Stimulated activated CD4-positive, alpha-beta T cell treated with anti-CD3 and anti-CD28 coated beads, Interleukin-4, amount 100 ng/mL, for 24 hours (primary cell): ENCODE results near the gene STOML2.

Experiments
- DNase-seq: peaks from one replicate; pipeline ENCODE4 v3.0.0-alpha.2; 2020

The STOML2 gene

GRCh38 chr9:35071814-35072460, 31.0 kb downstream of the STOML2 start:
- peak; percentile 73 for DNase-seq

DNA sequence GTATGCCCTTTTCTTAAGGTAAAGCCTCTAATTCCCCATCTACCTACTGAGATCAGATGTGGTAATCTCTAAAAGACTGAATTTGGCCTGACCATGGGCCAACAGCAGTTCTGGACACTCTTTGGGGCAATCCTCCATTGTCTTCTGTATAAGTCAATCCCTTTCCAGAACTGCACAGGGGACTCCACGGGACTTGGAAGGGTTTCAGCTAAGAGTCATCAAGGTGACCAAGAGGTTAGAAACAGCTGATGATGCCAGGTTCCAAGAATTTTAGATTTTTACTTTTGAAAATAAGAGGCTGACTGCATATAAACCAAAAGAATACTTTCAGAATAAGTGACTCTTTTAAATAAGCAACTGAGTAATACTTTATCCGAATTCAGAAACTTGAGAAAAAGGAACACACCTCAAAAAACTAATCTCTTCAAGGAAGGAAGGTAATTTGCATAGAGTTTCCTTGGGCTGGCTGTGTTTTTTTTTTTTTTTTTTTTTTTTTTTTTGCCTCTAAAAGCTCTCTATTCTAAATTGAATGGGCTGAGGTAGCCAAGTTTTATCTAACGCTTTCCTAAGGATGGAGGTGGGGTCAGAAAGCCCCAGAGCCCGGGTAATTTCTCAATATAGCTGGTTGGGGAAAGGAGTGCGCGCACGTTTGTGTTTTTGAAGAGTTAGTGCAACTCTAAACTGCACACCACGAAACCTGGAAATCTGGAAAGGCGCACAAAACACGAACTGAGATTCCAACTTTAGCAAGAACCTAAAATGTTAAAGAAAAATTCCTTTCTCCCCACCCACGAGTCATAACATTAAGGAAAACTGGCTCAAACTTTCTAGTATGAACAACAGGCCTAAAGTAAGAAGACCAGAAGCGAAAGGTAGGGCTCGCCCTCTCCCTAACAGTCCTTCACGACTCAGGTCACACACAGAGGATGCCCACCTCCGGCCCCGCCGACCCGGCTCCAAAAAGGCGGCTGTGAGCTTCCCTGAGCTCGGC, 31.8 kb downstream of the STOML2 start:
- DNase-seq, result peak; percentile 20

DNA sequence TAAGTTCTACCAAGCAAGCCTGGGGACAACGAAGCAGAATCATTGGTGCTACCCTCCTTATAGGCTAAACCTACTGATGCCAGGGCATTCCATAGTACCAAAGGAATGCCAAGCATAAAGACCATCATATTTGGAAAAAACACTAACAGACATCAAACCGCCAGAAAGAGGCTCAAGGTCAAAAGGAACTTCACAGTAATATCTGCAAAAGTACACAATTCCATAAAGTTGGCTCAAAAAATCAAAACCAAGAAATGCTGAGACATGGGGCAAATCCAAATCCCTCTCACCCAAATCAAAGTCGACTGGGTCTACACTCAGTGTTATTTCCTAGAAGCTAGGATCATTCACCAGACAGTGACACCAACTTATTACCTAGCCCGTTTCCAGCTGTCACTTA, 33.9 kb downstream of the STOML2 start:
- no peak for DNase-seq

- no peak for DNase-seq
Measured at GRCh38 chr9:35067056-35067455, 35.9 kb downstream of the STOML2 start.

GRCh38 chr9:35060548-35061207, 42.3 kb downstream of the STOML2 start:
- no peak for DNase-seq

DNA sequence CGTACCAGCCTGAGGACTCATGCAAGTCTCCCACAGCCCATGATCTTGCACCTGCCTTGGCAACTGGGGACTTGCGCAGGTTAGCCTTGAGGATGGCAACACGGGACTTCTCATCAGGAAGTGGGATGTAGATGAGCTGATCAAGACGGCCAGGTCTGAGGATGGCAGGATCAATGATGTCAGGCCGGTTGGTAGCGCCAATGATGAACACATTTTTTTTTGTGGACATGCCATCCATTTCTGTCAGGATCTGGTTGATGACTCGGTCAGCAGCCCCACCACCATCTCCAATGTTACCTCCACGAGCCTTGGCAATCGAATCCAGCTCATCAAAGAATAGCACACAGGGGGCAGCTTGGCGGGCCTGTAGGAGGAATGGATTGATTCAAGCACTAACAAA, 43.5 kb downstream of the STOML2 start:
- no peak for DNase-seq

GRCh38 chr9:35057271-35057620, 45.7 kb downstream of the STOML2 start:
- no peak for DNase-seq

- DNase-seq, result no peak
Measured at GRCh38 chr9:35056571-35057270, 46.2 kb downstream of the STOML2 start.

- no peak for DNase-seq
Measured at GRCh38 chr9:35054871-35055644, 47.9 kb downstream of the STOML2 start.

GRCh38 chr9:35054185-35054835, 48.6 kb downstream of the STOML2 start:
- no peak for DNase-seq

DNA sequence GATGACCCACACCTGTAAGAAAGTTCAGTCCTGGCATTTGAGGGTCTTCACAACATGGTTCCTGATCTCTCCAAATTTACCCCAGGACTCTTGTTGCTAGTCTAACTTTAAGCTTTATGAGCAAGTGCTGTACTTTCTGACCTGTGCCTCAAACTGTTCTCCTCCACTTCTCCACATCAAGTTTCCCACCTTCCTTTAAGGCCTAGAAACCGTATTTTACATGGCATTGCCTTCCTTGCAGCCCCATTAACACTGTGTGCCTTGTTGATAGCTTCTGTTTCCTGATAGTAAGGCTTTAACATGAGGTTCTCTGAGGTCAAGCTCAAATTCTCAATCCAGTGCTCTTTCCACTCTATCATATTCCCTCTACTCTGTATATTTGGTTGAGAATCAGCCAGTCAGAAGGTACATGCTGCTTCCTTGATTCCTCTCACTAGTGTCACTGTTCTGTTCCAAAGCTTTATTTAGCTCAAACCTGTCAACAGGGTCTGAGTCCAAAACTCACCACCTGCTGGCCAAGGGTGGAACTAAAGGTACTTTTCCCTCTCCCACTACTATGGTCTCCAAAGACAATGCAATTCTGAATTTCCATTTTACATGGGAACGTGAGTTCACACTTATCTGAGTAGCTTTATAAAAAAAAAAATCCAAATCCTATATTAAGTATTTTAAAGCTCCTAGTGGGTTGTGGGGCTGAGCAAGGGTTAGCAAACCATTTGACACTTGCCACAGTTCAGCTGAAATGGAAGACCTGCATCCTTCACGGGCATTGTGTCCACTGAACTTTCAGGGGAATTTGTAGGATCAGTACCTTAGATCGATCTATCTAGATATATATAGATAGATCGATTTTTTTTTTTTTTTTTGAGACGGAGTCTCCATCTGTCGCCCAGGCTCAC, 51.6 kb downstream of the STOML2 start:
- DNase-seq, result peak; percentile 58
